Activated CD4-positive, alpha-beta T cell treated with anti-CD3 and anti-CD28 coated beads for 24 hours (primary cell): Measurements from ENCODE around the gene LIPM.

Source experiments
- DNase-seq, 2 donors: peaks; one replicate each; pipeline ENCODE4 v3.0.0-alpha.2; 2020; ENCODE audit warnings: low read depth in 2 of 2

The LIPM gene

GRCh38 chr10:88802523-88803285 lies at the start of gene LIPM:
TSS of gene LIPM (plus strand) at chr10:88802730. CDS start at chr10:88802897, 167 bp downstream.
- DNase-seq, result no peak

GRCh38 chr10:88754287-88754686 lies 48.2 kb upstream of the LIPM start:
- DNase-seq, result no peak

GRCh38 chr10:88755753-88756152 lies 46.8 kb upstream of the LIPM start:
- DNase-seq, result peak in 1 of 2 donors; percentile 9

- no peak for DNase-seq
Measured at GRCh38 chr10:88756660-88757059, 45.9 kb upstream of the LIPM start.

GRCh38 chr10:88759366-88760101 lies 43.0 kb upstream of the LIPM start, which contains the start of gene LIPN:
TSS of gene LIPN (plus strand) at chr10:88760020. CDS start at chr10:88761406, 1,386 bp downstream.
- DNase-seq, result no peak

GRCh38 chr10:88762906-88763305 lies 39.6 kb upstream of the LIPM start:
- DNase-seq, result no peak

GRCh38 chr10:88763441-88763840 lies 39.1 kb upstream of the LIPM start:
- DNase-seq, result no peak

- DNase-seq, result no peak
Measured at GRCh38 chr10:88764110-88764509, 38.4 kb upstream of the LIPM start.

- no peak for DNase-seq
Measured at GRCh38 chr10:88765816-88766215, 36.7 kb upstream of the LIPM start.

- no peak for DNase-seq
Measured at GRCh38 chr10:88769384-88769783, 33.1 kb upstream of the LIPM start.

- no peak for DNase-seq
Measured at GRCh38 chr10:88781206-88781605, 21.3 kb upstream of the LIPM start.

GRCh38 chr10:88782222-88782621 lies 20.3 kb upstream of the LIPM start:
- DNase-seq, result no peak

- DNase-seq, result no peak
Measured at GRCh38 chr10:88783724-88784123, 18.8 kb upstream of the LIPM start.

- no peak for DNase-seq
Measured at GRCh38 chr10:88786032-88786770, 16.3 kb upstream of the LIPM start.

GRCh38 chr10:88787463-88787862 lies 15.1 kb upstream of the LIPM start:
- no peak for DNase-seq

GRCh38 chr10:88788924-88789323 lies 13.6 kb upstream of the LIPM start:
- no peak for DNase-seq

GRCh38 chr10:88791924-88792323 lies 10.6 kb upstream of the LIPM start:
- DNase-seq, result no peak

- DNase-seq, result no peak
Measured at GRCh38 chr10:88792661-88793060, 9.9 kb upstream of the LIPM start.

- no peak for DNase-seq
Measured at GRCh38 chr10:88793712-88794299, 8.7 kb upstream of the LIPM start.

GRCh38 chr10:88794731-88795130 lies 7.8 kb upstream of the LIPM start:
- DNase-seq, result no peak

- DNase-seq, result no peak
Measured at GRCh38 chr10:88800152-88801125, 2.1 kb upstream of the LIPM start.
